Right cardiac atrium (tissue), 5 donors: ENCODE data around the gene CNTN5. TPM values are rescaled to one million over a fixed set of nuclear protein-coding genes. Genes with fewer than 3 reads are reported as not detected.

ENCODE experiments used
- ATAC-seq, 2 donors: fragments of 200-7000 bp; cut with Tn5 transposase; one replicate each; pipeline versions ENCODE4 v1.8.0 to v1.9.1; 2020; ENCODE audit warnings: moderate library complexity in 2 of 2, mild to moderate bottlenecking in 1 of 2
- DNase-seq, 3 donors: peaks; one replicate each; pipeline ENCODE4 v3.0.0-alpha.2; 2020
- H3K27ac ChIP-seq: one replicate; pipeline ENCODE4 v1.5.1; 2013; ENCODE audit warnings: mild to moderate bottlenecking, low read length, control low read depth, moderate library complexity
- H3K27me3 ChIP-seq: one replicate; pipeline ENCODE4 v1.6.1; 2013; ENCODE audit not compliant: control insufficient read depth, insufficient read depth
- H3K4me1 ChIP-seq: one replicate; pipeline ENCODE4 v1.6.1; 2013; ENCODE audit warnings: low read length; ENCODE audit not compliant: control insufficient read depth, insufficient read depth
- H3K4me3 ChIP-seq: one replicate; pipeline ENCODE4 v1.5.1; 2013; ENCODE audit warnings: low read length, control low read depth
- H3K9me3 ChIP-seq: one replicate; pipeline ENCODE4 v1.6.1; 2013; ENCODE audit warnings: low read length; ENCODE audit not compliant: control insufficient read depth
- WGBS: extraction: QIAGEN DNeasy Blood & Tissue Kit; methylation state at CpG from one replicate; pipeline ENCODE4 v1.1.7; 2013; 5-methylcytosine and 5-hydroxymethylcytosine counted together
- intact Hi-C, 4 donors: fragments of 100-400 bp; cut with DNase I; formaldehyde crosslinking; loops; one replicate each; pipeline versions ENCODE4 v1.11.0 to v1.14.0; 2022 to 2023
- polyA plus RNA-seq: library from polyadenylated mRNA; stranded (reverse); fragments of 200-250 nt; gene quantifications from one replicate; pipeline ENCODE4 v1.2.3, GENCODE V29; 2013
- total RNA-seq, 4 donors: library from RNA; stranded (reverse); fragmentation: NEBNext Ultra II Directional; extraction: Animal tissue kit (Norgen Biotek cat#: 25700); gene quantifications; one replicate each; pipeline ENCODE4 v1.2.1, GENCODE V29; 2021
- donor health status: healthy with polysubstance abuse.
- donor health status: DM: no; HTN: yes; CAD: no.
- donor health status: DM: no; HTN: no; CAD: no.
- donor health status: DM: no; HTN: yes; CAD: no; lungs with severe emphysema.
- donor health status: DM: yes; HTN: yes; CAD: no.

Gene CNTN5
- total and polyA plus RNA-seq, 5 donors = under 0.01 to 0.09 (median 0.08) TPM; not detected in 2

GRCh38 chr11:99383648-99384245 is 363.0 kb downstream of the CNTN5 start:
- no peak for DNase-seq
- H3K9me3 ChIP-seq = no peaks in the 10 kb centered on the region
- no peak overlapping the region for H3K4me3 ChIP-seq
- no peak overlapping the region for H3K27ac ChIP-seq
- intact Hi-C loops = no loop called here
- H3K27me3 ChIP-seq = no peaks in the 10 kb centered on the region
- WGBS = 61% methylated on average over 4 of the region's 4 CpGs
- ATAC-seq = no peak
- H3K4me1 ChIP-seq = no peaks in the 10 kb centered on the region

GRCh38 chr11:99391245-99391644 is 370.5 kb downstream of the CNTN5 start:
- Histone ChIP-seq H3K4me3 (no peak overlapping the region), H3K27ac (no peak overlapping the region), H3K27me3 (no peaks in the 10 kb centered on the region), H3K9me3 (no peaks in the 10 kb centered on the region), H3K4me1 (no peaks in the 10 kb centered on the region)
- no peak for ATAC-seq
- WGBS = 79% methylated on average over 4 of the region's 4 CpGs
- no peak for DNase-seq
- intact Hi-C loops = no loop called here

GRCh38 chr11:99406345-99406744 is 385.6 kb downstream of the CNTN5 start:
- H3K27ac ChIP-seq = no peak overlapping the region
- ATAC-seq = no peak
- no peaks in the 10 kb centered on the region for H3K4me1 ChIP-seq
- no peaks in the 10 kb centered on the region for H3K9me3 ChIP-seq
- DNase-seq = no peak
- H3K4me3 ChIP-seq = no peak overlapping the region
- intact Hi-C loops = no loop called here
- WGBS = 68% methylated on average over 2 of the region's 2 CpGs
- no peaks in the 10 kb centered on the region for H3K27me3 ChIP-seq

GRCh38 chr11:99410636-99411035 is 389.9 kb downstream of the CNTN5 start:
- Histone ChIP-seq H3K27ac (no peak overlapping the region), H3K9me3 (no peaks in the 10 kb centered on the region), H3K27me3 (no peaks in the 10 kb centered on the region), H3K4me1 (no peaks in the 10 kb centered on the region), H3K4me3 (no peak overlapping the region)
- ATAC-seq (no peak), DNase-seq (no peak)
- intact Hi-C loops = no loop called here
- 86% methylated on average over 3 of the region's 3 CpGs for WGBS

- WGBS = 42% methylated on average over 1 of the region's 1 CpG
- Histone ChIP-seq H3K9me3 (no peaks in the 10 kb centered on the region), H3K4me3 (no peak overlapping the region), H3K4me1 (no peaks in the 10 kb centered on the region), H3K27me3 (no peaks in the 10 kb centered on the region), H3K27ac (no peak overlapping the region)
- no peak for DNase-seq
- intact Hi-C loops = no loop called here
- no peak for ATAC-seq
These were observed 398.4 kb downstream of the CNTN5 start for GRCh38 chr11:99418927-99419720.

GRCh38 chr11:99419991-99420390 is 399.2 kb downstream of the CNTN5 start:
- ATAC-seq (no peak), DNase-seq (no peak)
- intact Hi-C loops = no loop called here
- H3K4me3 ChIP-seq = no peak overlapping the region
- no peaks in the 10 kb centered on the region for H3K9me3 ChIP-seq
- 76% methylated on average over 4 of the region's 4 CpGs for WGBS
- no peaks in the 10 kb centered on the region for H3K27me3 ChIP-seq
- H3K27ac ChIP-seq = no peak overlapping the region
- no peaks in the 10 kb centered on the region for H3K4me1 ChIP-seq

- WGBS = 37% methylated on average over 7 of the region's 7 CpGs
- Histone ChIP-seq H3K27ac (no peak overlapping the region), H3K9me3 (no peaks in the 10 kb centered on the region)
These were observed 402.1 kb downstream of the CNTN5 start for GRCh38 chr11:99422581-99423427.

GRCh38 chr11:99423428-99423983 is 402.8 kb downstream of the CNTN5 start:
- 40% methylated on average over 4 of the region's 4 CpGs for WGBS
- Histone ChIP-seq H3K27ac (no peak overlapping the region), H3K9me3 (no peaks in the 10 kb centered on the region), H3K4me3 (no peak overlapping the region), H3K4me1 (no peaks in the 10 kb centered on the region), H3K27me3 (no peaks in the 10 kb centered on the region)
- no peak for DNase-seq
- no peak for ATAC-seq
- intact Hi-C loops = no loop called here

More at GRCh38 chr11:99422581-99423427, 402.1 kb downstream of the CNTN5 start:
- H3K27me3 ChIP-seq = no peaks in the 10 kb centered on the region
- H3K4me1 ChIP-seq = no peaks in the 10 kb centered on the region
- ATAC-seq = no peak
- no peak overlapping the region for H3K4me3 ChIP-seq
- intact Hi-C loops = no loop called here
- DNase-seq = no peak

GRCh38 chr11:99424313-99425084 is 403.8 kb downstream of the CNTN5 start:
- WGBS = 86% methylated on average over 12 of the region's 12 CpGs
- H3K4me1 ChIP-seq = no peaks in the 10 kb centered on the region
- no peak overlapping the region for H3K4me3 ChIP-seq
- no peaks in the 10 kb centered on the region for H3K9me3 ChIP-seq
- no peaks in the 10 kb centered on the region for H3K27me3 ChIP-seq
- DNase-seq = peak; percentile 29 to 71 (median 53)
- no peak overlapping the region for H3K27ac ChIP-seq
- peak; percentile 65 to 92 for ATAC-seq
- intact Hi-C loops = no loop called here

- Histone ChIP-seq H3K27ac (no peak overlapping the region), H3K27me3 (no peaks in the 10 kb centered on the region), H3K4me3 (no peak overlapping the region), H3K9me3 (no peaks in the 10 kb centered on the region), H3K4me1 (no peaks in the 10 kb centered on the region)
- DNase-seq (peak in 1 of 3 donors; percentile 13), ATAC-seq (no peak)
- intact Hi-C loops = no loop called here
- 48% methylated on average over 2 of the region's 2 CpGs for WGBS
These were observed 404.8 kb downstream of the CNTN5 start for GRCh38 chr11:99425596-99425995.
